Central memory CD4-positive, alpha-beta T cell (primary cell): ENCODE data around the gene OR6Q1.
"Not testable (repeated sequence)": the region's sequence is repeated elsewhere in the genome, so short reads cannot be mapped to it uniquely, and the experiment has no call there.

Source experiments
- DNase-seq: peaks from one replicate; pipeline ENCODE4 v3.0.0; 2022
- total RNA-seq, 3 experiments: gene quantifications; one replicate each; lab custom pipeline; 2026; lab: John Stamatoyannopoulos, UW

Gene OR6Q1, protein sequence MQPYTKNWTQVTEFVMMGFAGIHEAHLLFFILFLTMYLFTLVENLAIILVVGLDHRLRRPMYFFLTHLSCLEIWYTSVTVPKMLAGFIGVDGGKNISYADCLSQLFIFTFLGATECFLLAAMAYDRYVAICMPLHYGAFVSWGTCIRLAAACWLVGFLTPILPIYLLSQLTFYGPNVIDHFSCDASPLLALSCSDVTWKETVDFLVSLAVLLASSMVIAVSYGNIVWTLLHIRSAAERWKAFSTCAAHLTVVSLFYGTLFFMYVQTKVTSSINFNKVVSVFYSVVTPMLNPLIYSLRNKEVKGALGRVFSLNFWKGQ
- 0 reads per million in 3 experiments for total RNA-seq

- no peak for DNase-seq
These were observed at the start of gene OR6Q1 for GRCh38 chr11:58030653-58031052. OR6Q1 (plus strand) TSS chr11:58030953; CDS start chr11:58030953, 0 bp downstream.

DNA sequence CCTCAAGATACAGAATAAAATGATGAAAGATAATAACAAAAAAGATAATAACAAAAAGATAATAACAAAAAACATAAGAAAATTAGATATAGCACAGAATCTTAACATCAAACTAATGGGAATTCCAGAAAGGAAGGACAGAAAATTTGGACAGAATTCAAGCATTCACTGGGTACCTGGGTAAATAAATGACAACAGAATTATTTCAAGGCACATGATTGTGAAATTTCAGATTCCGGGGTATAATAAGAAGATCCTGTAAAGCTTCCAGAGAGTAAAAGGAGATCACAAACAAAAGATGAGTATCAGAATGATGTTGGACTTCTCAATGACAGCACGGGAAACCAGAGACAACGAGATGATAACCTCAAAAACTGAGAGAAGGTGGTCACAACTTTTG lies 49.2 kb upstream of the OR6Q1 start:
- no peak for DNase-seq

- DNase-seq, result no peak
These were observed 48.0 kb upstream of the OR6Q1 start for GRCh38 chr11:57982776-57983175.

DNA sequence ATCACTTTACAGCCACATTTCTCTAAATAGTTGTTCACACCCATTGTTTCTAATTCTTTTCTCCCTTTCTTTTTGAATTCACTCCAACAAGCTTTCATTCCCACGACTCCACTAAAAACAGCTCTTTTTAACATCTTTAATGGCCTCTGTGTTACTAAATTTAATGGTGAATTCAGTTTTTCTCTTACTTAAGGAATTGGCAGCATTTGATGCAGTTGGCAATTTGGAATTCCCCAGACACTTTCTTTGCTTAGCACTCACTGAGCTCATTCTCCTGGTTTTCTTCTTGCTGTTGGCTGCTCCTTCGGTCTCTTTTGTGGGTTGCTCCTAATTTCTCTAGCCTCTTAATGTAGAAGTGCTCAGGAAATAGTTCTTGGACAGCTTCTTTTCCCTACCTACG lies 47.6 kb upstream of the OR6Q1 start:
- no peak for DNase-seq

DNA sequence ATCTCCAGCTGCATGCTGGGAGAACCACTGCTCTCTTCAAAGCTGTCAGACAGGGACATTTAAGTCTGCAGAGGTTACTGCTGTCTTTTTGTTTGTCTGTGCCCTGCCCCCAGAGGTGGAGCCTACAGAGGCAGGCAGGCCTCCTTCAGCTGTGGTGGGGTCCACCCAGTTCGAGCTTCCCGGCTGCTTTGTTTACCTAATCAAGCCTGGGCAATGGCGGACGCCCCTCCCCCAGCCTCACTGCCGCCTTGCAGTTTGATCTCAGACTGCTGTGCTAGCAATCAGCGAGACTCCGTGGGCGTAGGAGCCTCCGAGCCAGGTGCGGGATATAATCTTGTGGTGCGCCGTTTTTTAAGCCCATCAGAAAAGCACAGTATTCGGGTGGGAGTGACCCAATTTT lies 31.2 kb upstream of the OR6Q1 start:
- not testable (repeated sequence) for DNase-seq

- DNase-seq, result not testable (repeated sequence)
These were observed 30.7 kb upstream of the OR6Q1 start for GRCh38 chr11:58000021-58000420.

DNA sequence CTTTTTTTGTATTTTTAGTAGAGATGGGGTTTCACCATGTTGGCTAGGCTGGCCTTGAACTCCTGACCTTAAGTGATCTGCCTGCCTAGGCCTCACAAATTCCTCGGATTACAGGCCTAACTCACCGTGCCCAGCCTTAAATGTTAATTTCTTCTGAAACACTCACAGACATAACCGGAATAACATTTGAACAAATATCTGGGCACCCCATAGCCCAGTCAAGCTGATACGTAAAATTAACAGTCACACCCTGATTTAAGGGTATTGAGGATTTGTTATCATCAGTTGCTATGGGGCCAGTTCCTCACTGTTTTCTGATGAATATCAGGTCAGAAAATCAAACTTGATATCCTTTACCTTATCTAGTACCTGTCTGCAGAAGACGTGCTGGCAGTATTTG lies 30.1 kb upstream of the OR6Q1 start:
- DNase-seq, result no peak

GRCh38 chr11:58003036-58003435 lies 27.7 kb upstream of the OR6Q1 start:
- DNase-seq, result no peak

DNA sequence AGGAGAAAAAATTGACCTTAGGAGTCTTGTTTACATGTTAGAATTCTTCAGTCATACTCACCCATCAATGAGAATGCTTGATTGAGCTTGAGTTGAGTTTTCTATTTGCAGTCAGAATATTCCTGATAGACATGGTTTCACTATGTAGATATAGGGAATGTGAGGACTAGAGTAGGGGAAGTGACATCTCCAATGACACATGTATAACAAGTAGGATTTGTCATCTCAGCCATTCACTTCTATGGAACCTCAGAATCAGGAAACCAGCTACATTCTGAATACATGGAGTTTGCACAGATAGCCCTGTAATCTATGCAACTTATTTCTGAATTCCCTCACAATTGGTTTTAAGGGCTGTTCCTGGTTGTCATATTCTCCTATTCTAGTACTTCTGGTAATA lies 27.2 kb upstream of the OR6Q1 start:
- no peak for DNase-seq

DNA sequence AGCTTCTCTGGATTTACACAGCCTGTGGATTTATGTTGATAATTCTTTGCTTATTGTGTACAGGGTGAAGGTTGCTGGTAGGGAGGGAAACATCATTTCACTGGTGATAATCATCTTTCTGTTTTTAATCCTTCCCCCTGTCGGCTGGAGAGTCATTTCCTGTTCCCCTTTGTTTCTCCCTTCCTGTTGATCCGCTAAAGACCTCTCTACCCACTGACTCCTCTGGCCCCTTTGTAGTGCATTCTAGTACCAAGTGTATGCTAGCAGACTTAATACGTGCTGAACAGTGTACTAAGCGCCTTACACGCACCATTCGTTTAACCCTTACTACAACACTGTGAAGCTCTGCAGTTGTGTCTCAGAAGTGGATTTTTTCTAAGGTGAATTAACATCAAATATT lies 26.1 kb upstream of the OR6Q1 start:
- DNase-seq, result no peak

DNA sequence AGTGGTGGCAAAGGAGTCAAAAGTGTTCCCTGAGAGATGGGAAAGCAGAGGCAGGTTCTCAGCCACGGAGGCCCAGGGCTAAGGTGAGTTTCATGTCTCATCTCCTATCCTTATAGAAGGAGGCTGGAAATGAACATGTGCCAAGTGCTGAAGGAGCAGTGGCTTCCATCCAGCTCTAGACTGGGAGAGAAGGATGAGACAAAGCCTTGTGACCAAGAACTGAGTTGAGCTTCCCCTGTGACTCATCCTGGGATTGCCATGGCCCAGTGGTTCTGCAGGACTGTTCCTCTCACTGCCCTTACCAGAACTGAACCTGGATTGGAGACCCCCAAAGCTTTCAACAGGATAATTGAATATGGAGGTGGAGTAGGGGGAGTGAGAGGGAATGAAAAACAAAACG lies 23.8 kb upstream of the OR6Q1 start:
- no peak for DNase-seq

- no peak for DNase-seq
These were observed 19.0 kb upstream of the OR6Q1 start for GRCh38 chr11:58011771-58012170.

DNA sequence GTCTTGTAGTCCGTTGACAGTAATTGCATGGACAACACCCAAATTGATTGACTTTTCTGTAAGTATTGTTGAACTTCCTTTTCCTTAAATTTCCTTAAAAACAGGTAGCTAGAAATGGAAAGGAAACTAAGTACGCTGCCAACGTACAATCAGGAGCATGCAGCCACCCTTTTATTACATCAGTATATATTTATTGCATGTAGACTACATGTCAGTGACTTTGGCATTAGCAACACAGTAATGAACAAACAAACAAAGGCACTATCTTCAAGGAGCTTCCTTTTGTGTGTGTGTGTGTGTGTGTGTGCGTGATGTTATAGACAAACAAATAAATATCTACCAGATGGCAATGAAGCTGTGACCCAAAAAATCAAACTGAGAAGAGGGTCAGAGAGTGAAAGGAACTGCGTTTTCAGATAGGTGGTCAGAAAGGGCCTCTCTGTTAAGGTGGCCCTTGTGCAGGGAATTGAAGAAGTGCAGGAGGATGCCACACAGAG lies 7.3 kb upstream of the OR6Q1 start, which contains the start of gene OR9Q1:
OR9Q1 (plus strand) TSS at position 447 of the 497 bp plus-strand sequence. CDS start 155,564 bp downstream, outside the sequence.
- DNase-seq, result no peak

DNA sequence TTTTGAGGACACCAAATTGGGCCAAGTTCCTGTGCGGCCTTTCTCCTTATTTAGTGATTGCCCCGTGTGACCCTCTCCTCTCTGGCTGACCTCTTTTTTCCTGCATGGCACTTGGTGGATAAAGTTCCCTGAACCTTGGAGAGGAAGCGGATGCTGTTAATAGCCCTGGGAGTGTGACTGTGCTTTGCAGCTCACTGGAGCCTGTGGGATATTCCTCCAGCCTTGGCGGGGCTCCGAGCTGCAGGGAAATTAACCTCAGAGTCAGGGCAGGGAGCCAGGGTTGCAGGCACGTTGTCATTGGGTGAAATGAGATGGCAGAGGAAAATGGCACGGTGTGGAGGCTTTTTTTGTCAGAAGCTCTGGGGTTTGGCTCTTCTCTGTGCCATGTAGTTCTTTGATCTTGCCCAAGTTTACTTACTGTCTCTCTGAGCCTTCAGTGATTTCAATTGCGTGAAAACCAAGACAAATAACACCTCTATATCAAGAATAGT lies 6.1 kb upstream of the OR6Q1 start:
- DNase-seq, result no peak

DNA sequence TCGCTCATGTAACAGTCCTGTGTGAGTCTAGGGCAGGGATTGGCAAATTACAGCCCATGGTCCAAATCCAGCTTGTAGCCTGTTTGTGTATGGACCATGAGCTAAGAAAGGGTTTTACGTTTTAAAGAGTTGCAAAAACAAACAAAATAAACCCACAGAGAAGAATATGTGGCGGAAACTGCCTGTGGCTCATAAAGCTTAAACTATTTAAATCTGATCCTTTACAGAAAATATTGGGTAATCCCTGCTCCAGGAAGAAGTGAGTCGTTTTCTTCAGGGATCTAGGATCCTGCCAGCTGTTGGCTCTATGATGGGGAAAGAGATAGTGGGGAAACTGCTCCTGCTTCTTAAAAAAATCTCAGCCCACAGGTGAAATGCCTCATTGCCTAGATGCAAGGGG lies 3.4 kb upstream of the OR6Q1 start:
- no peak for DNase-seq

- DNase-seq, result no peak
These were observed 1.9 kb upstream of the OR6Q1 start for GRCh38 chr11:58028687-58029411.

GRCh38 chr11:58034471-58034870 lies 3.7 kb downstream of the OR6Q1 start:
- DNase-seq, result no peak

- no peak for DNase-seq
These were observed 8.8 kb downstream of the OR6Q1 start for GRCh38 chr11:58039589-58039988.

DNA sequence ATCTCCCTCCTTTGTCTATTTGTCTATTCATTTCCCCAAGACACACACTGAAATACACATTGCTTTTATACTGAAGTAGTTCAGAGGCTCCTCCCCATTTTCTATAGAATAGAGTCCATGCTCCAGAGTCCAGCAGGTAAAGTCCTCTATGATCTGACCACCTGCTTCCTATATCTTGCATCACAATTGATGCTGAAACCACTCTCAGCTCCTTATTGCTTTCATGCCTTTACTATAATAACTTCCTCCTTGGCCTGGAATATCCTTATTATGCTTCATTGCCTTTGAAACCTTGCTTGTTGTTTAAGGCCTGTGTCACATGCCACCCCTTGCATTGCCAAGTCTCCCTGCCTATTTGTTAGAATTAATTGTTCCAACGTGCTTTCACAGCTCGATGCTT lies 12.6 kb downstream of the OR6Q1 start:
- DNase-seq, result no peak

- DNase-seq, result no peak
These were observed 15.5 kb downstream of the OR6Q1 start for GRCh38 chr11:58046231-58046630.

GRCh38 chr11:58047818-58048217 lies 17.1 kb downstream of the OR6Q1 start:
- DNase-seq, result no peak

DNA sequence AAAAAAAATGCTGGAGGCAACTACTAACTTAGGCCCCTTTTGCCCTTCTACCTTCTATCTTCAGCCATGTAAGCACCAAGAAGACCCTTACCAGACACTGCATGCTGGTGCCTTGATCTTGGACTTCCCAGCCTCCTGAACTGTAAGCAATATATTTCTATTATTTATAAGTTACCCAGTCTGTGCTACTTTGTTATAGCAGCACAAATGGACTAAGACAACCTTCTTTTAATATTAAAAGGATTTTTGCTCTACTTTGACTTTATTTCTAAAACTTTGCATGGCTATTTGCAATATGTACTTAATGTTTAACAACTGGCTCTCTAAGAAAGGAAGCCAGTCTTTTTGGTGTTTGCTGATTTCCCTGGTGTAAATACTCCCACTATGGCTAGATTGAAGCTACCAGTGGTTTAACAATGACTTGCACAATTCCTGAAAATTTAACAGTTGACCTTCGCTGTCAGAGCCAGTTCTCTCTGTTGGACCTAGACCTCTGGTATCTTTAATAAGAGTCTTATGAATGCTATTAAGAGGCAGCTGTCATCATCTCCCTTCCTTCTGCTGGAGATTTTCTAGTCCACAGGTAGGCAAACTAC lies 25.2 kb downstream of the OR6Q1 start:
- DNase-seq, result no peak

DNA sequence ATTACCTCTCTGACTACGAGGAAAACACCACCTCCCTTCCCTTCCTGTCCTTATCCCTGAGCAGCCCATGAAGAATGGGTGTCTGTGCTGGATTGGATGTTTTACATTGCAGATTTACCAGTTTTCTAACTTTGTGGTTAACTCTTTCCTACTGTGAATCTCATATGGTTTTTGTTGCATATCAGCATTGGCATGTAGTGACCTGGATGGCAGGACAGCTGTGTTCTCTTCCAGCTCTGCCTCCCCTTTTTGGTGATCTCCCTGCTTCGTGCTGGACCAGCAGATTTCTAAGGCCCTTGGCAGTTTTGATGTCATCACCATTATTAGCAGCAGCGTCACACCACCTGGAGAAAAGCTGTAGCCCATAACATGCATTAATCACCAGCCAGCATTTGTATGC lies 26.7 kb downstream of the OR6Q1 start:
- no peak for DNase-seq
